NB4 (cell line): ENCODE results near the gene OR7D2.

Source experiments
- CTCF ChIP-seq: IDR thresholded peaks from one replicate; pipeline ENCODE4 v1.5.1; 2012; ENCODE audit warnings: low read depth, low read length
- POLR2A ChIP-seq: IDR thresholded peaks from 2 replicates; pipeline ENCODE4 v1.6.1; 2011; ENCODE audit warnings: mild to moderate bottlenecking; ENCODE audit not compliant: insufficient read length; ENCODE audit errors: extremely low read depth

GRCh38 chr19:9219489-9219888 lies 40.7 kb downstream of the OR7D2 start, which contains the start of gene OR7D4:
- TF ChIP-seq CTCF (no peak), POLR2A (no peak)
